GM19395 (cell line): ENCODE data around the gene CCNL2.
A peak's percentile ranks its signal among the peaks of the same experiment; 100 is the strongest.
"Not testable (repeated sequence)": the region's sequence is repeated elsewhere in the genome, so short reads cannot be mapped to it uniquely, and the experiment has no call there.

Experiments used
- ATAC-seq: cut with Tn5 transposase; IDR thresholded peaks from one replicate; pipeline ENCODE4 v1.9.1; 2021; ENCODE audit warnings: mild to moderate bottlenecking, moderate library complexity; ENCODE audit not compliant: unreplicated experiment

CCNL2 gene

GRCh38 chr1:1421147-1421906, 22.2 kb upstream of the CCNL2 start, which contains the start of gene ANKRD65:
Gene ANKRD65, minus strand, starts transcription at chr1:1421276. Its CDS starts 271 bp downstream, at chr1:1421005.
- no peak for ATAC-seq

GRCh38 chr1:1420654-1421141, 21.6 kb upstream of the CCNL2 start:
- no peak for ATAC-seq

- ATAC-seq = no peak
These were observed 20.9 kb upstream of the CCNL2 start for GRCh38 chr1:1419813-1420653.

GRCh38 chr1:1419363-1419812, 20.3 kb upstream of the CCNL2 start:
- no peak for ATAC-seq

- no peak for ATAC-seq
These were observed 19.6 kb upstream of the CCNL2 start for GRCh38 chr1:1418464-1419362.

- ATAC-seq = not testable (repeated sequence)
These were observed 18.8 kb upstream of the CCNL2 start for GRCh38 chr1:1417825-1418463.

GRCh38 chr1:1417396-1417795, 18.3 kb upstream of the CCNL2 start:
- ATAC-seq = not testable (repeated sequence)

- ATAC-seq = no peak
These were observed 16.6 kb upstream of the CCNL2 start for GRCh38 chr1:1415751-1416150.

GRCh38 chr1:1412311-1412902, 13.3 kb upstream of the CCNL2 start:
- not testable (repeated sequence) for ATAC-seq

GRCh38 chr1:1411626-1412025, 12.5 kb upstream of the CCNL2 start:
- ATAC-seq = no peak

- ATAC-seq = not testable (repeated sequence)
These were observed 11.1 kb upstream of the CCNL2 start for GRCh38 chr1:1410238-1410637.

- peak; percentile 26 for ATAC-seq
These were observed 8.6 kb upstream of the CCNL2 start for GRCh38 chr1:1407636-1408318.

GRCh38 chr1:1406821-1407635, 7.9 kb upstream of the CCNL2 start, which contains the start of gene MRPL20:
Gene MRPL20, minus strand, starts transcription at chr1:1407293. Its CDS starts 76 bp downstream, at chr1:1407217.
- peak; percentile 90 for ATAC-seq

GRCh38 chr1:1406101-1406820, 7.1 kb upstream of the CCNL2 start:
- ATAC-seq = no peak

- ATAC-seq = no peak
These were observed 4.5 kb upstream of the CCNL2 start for GRCh38 chr1:1403653-1404052.

- ATAC-seq = not testable (repeated sequence)
These were observed 3.8 kb upstream of the CCNL2 start for GRCh38 chr1:1402901-1403392.
